ENCODE data around the gene MSH3.

DNA sequence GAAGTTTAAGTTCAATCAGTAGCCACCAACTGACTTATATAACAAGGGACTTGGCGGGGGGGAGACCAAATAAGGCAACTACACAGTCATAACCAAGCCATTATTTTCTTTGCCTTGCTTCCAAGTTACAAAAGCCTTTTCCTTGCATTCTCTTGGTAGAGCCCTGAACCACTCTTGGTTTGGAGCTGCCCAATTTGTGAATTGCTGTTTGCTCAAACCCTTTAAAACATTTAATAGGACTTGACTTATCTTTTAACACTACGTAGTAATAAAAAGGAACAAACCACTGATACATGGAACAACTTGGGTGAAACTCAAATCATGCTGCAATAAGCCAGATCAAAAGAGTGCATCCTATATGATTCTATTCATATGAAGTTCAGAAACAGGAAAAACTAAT, 31.7 kb upstream of the MSH3 start:
- TF ChIP-seq, protein P1, sequence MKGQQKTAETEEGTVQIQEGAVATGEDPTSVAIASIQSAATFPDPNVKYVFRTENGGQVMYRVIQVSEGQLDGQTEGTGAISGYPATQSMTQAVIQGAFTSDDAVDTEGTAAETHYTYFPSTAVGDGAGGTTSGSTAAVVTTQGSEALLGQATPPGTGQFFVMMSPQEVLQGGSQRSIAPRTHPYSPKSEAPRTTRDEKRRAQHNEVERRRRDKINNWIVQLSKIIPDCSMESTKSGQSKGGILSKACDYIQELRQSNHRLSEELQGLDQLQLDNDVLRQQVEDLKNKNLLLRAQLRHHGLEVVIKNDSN (IDR thresholded peaks at IDR 0.05; ENCODE audit: borderline replicate concordance, low read depth) = no peak
- TF ChIP-seq FOXJ3 (CRISPR knock-in tag; IDR thresholded peaks at IDR 0.05) (no peak), POLR2AphosphoS5 (IDR thresholded peaks at IDR 0.05; ENCODE audit: low read depth, low read length) (no peak), SMC3 (IDR thresholded peaks at IDR 0.05; ENCODE audit: low read depth, low read length) (no peak)
- TF ChIP-seq, protein P2, sequence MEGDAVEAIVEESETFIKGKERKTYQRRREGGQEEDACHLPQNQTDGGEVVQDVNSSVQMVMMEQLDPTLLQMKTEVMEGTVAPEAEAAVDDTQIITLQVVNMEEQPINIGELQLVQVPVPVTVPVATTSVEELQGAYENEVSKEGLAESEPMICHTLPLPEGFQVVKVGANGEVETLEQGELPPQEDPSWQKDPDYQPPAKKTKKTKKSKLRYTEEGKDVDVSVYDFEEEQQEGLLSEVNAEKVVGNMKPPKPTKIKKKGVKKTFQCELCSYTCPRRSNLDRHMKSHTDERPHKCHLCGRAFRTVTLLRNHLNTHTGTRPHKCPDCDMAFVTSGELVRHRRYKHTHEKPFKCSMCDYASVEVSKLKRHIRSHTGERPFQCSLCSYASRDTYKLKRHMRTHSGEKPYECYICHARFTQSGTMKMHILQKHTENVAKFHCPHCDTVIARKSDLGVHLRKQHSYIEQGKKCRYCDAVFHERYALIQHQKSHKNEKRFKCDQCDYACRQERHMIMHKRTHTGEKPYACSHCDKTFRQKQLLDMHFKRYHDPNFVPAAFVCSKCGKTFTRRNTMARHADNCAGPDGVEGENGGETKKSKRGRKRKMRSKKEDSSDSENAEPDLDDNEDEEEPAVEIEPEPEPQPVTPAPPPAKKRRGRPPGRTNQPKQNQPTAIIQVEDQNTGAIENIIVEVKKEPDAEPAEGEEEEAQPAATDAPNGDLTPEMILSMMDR (IDR thresholded peaks at IDR 0.05) = no peak
- TF ChIP-seq, protein P3, sequence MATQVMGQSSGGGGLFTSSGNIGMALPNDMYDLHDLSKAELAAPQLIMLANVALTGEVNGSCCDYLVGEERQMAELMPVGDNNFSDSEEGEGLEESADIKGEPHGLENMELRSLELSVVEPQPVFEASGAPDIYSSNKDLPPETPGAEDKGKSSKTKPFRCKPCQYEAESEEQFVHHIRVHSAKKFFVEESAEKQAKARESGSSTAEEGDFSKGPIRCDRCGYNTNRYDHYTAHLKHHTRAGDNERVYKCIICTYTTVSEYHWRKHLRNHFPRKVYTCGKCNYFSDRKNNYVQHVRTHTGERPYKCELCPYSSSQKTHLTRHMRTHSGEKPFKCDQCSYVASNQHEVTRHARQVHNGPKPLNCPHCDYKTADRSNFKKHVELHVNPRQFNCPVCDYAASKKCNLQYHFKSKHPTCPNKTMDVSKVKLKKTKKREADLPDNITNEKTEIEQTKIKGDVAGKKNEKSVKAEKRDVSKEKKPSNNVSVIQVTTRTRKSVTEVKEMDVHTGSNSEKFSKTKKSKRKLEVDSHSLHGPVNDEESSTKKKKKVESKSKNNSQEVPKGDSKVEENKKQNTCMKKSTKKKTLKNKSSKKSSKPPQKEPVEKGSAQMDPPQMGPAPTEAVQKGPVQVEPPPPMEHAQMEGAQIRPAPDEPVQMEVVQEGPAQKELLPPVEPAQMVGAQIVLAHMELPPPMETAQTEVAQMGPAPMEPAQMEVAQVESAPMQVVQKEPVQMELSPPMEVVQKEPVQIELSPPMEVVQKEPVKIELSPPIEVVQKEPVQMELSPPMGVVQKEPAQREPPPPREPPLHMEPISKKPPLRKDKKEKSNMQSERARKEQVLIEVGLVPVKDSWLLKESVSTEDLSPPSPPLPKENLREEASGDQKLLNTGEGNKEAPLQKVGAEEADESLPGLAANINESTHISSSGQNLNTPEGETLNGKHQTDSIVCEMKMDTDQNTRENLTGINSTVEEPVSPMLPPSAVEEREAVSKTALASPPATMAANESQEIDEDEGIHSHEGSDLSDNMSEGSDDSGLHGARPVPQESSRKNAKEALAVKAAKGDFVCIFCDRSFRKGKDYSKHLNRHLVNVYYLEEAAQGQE (IDR thresholded peaks at IDR 0.05; ENCODE audit: low read depth, low read length) = no peak
